ENCODE data around the gene SLC22A5.
"Not testable (repeated sequence)": the region's sequence is repeated elsewhere in the genome, so short reads cannot be mapped to it uniquely, and the experiment has no call there.

The SLC22A5 gene

DNA sequence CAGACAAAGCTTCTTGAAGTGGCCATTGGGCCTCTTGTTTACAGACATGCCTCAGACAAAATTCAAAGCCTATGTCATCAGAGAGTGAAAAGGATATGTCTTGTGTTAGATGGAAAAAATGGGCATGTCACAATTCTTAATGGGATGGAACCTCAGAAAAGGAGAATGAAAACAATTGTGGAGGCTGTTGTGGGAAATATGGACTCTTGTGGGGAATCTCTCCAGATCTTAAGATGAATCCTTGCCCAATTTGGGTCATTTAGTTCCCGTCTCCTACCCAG is 19.5 kb downstream of the SLC22A5 start:
- no peak for DNase-seq

DNA sequence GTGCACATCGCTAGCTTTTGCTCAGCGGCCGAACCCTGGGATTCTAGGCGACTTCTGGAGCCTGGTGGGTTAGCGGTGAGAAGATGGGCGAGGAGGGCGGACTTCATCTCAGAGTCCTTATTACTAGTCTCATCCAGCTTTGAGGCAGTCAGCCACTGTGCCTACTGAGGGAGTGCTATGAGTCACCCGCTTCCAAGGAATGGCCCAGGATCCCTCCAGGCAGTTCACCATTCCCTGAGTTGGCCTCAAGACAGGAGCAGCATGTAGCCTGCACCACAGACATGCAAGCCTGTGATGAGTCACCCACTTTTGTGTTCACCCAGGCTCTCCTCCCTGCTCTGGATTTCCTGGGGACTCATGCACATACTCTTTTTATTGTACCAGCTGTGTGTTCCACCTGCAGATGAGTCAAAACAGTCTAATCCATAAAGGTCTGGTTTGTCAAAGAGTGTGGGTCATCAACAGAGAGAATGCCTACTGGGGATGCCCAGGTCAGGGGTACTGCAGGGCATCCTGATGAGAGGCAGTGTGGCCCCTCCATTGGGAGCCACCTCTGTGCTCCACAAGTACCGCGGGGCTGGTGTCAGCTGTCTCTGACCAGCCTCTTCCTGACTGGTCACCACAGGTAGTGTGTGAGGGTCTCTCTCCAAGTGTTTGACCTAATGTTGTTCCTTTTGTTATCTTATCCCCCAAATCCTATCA is 20.2 kb downstream of the SLC22A5 start:
- no peak for DNase-seq

DNA sequence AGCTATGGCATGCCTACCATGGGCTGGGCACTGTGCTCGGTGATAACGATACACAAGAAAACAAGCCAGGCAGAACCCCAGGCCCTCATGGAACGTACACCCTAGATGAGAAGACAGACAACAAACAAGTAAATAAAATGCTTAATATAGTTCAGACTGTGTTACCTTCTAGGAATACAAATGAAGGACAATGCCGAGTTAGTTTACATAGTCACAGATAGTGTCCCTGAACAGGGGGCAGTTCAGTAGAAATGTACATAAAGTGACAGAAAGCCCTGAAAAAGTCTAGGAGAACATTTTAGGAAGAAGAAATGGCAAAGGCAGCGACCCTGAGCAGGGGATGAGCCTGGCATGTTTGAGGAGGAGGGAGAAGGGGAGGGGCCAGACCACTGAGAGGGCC is 21.7 kb downstream of the SLC22A5 start:
- no peak for DNase-seq

DNA sequence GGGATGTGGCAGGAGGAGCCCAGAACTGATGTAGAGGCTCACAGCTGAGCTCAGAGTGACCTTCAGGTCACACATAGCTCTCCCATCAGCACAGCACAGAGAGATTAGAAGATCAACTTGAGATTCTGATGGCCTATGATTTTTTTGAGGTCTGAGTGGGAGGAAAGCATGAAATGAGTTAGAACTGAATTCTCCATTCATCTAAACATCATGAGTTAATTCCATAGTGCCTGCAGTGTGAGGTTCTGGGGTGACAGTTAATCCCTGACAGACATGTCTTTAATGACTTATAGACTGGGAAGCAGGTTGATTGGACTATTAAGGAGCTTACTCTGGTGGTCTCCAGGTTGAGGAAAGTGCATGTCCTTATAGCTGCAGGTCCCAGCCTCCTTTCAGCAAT is 22.4 kb downstream of the SLC22A5 start:
- no peak for DNase-seq

DNA sequence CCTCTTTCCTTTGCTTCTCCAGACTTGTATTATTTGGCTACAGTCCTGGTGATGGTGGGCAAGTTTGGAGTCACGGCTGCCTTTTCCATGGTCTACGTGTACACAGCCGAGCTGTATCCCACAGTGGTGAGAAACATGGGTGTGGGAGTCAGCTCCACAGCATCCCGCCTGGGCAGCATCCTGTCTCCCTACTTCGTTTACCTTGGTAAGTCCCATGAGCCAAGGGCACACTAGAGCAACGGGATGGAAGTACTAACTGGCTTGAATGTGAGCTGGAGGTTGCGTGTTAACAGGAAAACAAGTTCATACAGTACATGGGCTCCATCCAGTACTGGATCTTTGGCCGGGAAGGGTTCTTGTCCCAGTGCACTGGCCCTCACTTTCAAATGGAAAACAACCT is 22.9 kb downstream of the SLC22A5 start:
- DNase-seq, result no peak

DNA sequence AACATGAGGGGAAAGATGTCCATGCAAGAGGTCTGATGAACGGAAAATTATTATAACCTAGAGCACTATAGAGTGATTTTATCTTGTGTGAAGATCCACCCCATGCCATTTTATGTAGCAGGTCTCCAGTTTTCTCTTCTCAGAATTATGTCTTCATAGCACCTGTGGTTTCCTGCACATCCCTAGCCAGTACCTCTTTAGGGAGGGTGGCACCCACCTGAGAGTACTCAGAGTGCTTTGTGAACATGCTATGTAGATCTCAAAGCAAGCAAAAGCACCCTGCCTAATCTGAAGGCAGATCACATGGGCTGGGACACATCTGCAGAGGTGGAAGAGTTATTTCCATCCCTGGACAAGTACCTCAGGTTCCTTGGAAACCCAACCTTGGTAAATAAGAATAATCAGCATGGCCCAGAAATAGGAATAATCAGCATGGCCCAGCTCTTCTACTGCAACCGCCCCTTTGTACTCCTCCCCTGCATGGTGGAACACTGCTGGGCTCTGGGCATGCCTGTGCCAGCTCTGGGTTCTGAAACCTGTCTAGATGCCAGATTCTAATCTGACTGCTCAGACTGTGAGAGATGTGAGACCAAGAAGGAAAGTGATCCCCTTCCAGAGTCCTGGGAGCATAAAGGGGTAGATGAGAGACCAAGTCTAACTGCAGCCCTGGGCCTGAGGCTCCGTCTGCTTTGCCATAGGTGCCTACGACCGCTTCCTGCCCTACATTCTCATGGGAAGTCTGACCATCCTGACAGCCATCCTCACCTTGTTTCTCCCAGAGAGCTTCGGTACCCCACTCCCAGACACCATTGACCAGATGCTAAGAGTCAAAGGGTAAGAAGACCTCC is 23.7 kb downstream of the SLC22A5 start:
- no peak for DNase-seq

DNA sequence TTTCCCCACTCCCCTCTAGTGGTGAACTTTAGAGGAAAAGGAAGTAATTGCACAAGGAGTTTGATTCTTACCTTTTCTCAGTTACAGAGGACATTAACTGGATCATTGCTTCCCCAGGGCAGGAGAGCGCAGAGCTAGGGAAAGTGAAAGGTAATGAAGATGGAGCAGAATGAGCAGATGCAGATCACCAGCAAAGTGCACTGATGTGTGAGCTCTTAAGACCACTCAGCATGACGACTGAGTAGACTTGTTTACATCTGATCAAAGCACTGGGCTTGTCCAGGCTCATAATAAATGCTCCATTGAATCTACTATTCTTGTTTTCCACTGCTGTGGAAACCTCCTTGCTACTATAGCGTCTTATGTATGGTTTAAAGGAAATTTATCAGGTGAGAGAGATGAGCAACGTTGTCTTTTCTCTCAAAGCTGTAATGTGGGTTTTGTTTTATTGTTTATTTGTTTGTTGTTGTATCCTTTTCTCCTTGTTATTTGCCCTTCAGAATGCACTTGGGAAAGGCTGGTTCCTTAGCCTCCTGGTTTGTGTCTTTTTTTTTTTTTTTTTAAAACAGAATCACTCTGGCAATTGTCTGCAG is 25.3 kb downstream of the SLC22A5 start:
- DNase-seq, result no peak

DNA sequence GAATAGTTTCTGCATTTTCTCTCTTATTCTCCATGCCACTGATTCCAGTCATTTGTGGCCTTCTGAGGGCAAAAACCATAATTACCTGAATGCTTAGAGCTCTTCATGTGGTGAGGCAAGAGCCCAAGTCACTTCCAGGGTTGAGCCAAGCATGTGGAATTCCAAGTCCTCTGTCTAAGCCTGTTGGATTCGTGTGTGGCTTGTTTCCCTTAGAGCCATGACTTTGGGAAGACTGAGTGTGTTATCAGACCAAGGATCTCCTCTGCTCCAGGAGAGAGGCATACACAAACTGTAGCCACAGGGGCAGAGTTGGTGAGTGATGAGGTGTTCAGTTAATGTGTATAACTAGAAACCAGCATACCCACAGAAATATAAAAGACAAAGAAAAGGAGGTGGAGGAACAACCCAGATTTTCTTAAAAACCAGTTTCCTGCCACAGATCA is 27.1 kb downstream of the SLC22A5 start:
- no peak for DNase-seq

DNA sequence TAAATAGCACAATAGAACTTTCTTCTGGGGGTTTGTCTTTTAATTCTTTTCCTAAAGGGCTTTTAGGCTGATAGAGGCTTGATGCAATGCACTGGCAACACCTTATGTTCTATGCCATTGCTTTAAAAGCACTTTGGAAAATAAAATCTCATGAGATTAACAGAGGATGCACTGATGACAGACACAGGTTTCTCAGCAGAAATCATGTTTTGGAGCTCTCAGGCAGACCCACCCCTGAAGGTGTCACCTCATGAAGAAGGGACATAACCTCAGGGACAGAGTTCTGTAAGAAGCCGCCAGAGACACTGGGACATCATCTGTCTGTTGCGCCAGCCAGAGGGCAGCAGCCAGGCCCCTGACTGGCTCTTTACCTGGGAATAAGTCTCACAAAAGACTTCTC is 27.7 kb downstream of the SLC22A5 start:
- DNase-seq, result no peak

DNA sequence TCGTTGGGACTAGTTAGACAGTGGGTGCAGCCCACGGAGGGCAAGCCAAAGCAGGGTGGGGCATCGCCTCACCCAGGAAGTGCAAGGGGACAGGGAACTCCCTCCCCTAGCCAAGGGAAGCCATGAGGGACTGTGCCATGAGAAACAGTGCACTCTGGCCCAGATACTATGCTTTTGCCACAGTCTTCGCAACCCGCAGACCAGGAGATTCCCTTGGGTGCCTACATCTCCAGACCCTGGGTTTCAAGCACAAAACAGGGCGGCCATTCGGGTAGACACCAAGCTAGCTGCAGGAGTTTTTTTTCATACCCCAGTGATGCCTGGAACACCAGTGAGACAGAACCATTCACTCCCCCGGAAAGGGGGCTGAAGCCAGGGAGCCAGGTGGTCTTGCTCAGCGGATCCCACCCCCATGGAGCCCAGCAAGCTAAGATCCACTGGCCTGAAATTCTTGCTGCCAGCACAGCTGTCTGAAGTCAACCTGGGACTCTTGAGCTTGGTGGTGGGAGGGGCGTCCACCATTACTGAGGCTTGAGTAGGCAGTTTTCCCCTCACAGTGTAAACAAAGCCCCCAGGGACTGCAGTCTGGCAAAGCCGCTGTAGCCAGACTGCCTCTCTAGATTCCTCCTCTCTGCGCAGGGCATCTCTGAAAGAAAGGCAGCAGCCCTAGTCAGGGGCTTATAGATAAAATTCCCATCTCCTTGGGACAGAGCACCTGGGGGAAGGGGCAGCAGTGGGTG is 28.6 kb downstream of the SLC22A5 start:
- not testable (repeated sequence) for DNase-seq

DNA sequence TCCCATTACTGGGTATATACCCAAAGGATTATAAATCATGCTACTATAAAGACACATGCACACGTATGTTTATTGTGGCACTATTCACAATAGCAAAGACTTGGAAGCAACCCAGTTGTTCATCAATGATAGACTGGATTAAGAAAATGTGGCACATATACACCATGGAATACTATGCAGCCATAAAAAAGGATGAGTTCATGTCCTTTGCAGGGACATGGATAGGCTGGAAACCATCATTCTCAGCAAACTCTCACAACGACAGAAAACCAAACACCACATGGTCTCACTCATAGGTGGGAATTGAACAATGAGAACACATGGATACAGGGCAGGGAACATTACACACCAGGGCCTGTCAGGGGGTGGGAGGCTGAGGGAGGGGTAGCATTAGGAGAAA is 34.5 kb downstream of the SLC22A5 start:
- not testable (repeated sequence) for DNase-seq

DNA sequence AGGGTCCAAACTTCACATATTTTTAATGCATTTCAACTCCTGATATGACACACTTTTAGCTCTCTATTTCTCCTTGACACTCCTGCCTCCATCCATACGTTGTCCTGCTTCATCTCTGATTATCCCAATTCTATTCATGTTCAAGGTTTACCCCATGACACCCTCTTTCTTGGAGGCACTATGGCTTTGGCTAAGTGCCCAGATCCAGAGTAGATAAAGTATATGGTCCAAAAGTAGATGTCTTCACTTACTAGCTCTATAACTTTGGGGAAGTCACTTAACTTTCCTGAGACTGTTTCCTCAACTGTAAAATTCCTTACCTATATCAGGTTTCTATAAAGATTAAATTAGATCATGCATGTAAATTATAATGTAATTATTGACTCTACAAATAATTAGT is 36.1 kb downstream of the SLC22A5 start:
- no peak for DNase-seq

DNA sequence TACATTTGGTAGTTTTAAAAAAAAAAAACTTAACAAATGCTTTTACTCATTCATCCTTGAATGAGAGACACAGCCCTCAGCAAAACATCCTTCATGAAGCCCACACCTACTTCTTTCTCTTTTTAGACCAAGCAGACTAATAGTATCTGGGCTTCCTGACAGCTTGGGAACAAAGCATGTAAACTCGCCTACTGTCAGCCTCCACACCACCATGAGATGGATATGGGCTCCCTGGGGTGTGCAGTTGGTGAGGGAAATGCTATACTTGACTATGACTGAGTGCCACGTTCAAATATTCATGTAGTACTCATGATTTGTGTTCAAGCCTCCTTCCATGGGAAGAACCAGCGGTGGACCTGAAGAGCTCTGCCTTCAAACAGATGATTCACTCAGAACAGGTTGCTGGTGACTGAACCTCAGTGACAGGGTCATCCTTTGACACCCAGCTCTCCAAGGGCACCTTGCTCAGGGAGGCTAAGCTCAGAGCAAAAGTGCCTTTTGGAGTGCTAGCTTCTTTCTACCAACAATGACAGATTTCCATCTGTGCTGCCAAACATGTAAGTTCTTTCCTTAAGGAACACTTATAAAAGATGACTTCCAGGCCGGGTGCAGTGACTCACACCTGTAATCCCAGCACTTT is 36.8 kb downstream of the SLC22A5 start:
- no peak for DNase-seq

DNA sequence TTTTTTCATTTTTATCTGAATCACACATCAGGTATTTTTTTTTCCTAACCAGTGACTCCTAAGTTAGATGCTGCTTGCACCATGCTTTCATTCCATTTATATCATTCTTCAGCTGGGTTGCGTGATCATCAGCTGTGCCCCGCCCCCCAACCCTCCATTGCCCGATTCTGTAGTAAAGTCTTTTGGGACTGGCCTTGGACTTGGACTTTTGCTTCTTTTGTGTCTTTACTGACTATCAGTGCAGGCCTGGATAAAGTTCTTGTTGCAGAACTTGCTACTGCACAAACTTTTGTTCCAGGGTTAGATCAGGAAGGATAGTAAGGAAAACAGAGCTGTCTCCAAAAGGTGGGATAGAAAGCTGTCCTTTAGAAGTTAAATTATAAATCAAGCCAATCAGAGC is 38.5 kb downstream of the SLC22A5 start:
- DNase-seq, result no peak

DNA sequence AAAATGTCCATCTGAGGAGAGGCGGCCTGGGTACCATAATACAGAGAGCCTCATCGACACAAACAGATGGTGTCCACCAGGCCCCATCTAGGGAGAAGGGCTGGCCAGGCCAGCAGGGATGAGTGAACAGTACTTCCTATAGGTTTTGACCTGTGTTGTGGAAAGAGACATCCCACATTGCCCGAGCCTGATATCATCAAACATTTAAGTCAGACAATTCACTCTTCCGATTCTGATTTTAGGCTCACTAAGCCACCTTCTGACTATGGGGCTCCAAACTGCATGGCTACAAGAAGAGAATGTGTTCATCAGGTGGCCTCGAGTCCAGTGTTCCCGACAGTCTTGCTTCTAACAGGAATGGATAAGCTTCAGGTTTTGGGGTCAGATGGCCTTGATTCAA is 38.9 kb downstream of the SLC22A5 start:
- no peak for DNase-seq

DNA sequence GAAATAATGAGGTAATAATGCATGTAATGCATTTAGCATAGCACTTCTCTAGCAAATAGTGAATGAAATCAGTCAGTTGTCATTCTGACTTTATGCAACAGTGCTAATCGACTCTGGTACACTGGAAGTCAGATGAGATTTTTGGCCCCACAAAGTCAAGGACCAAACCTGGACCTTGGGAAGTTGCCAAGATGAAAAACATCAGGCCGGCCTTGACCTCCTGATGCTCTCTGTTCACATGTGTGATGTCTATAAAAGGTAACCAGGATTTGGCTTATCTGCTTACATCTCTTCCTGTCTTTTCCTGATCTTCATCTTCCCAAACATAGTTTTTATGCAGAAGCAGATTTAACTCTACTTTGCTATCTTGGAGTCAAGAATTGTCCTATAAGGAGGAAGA is 39.5 kb downstream of the SLC22A5 start:
- no peak for DNase-seq

DNA sequence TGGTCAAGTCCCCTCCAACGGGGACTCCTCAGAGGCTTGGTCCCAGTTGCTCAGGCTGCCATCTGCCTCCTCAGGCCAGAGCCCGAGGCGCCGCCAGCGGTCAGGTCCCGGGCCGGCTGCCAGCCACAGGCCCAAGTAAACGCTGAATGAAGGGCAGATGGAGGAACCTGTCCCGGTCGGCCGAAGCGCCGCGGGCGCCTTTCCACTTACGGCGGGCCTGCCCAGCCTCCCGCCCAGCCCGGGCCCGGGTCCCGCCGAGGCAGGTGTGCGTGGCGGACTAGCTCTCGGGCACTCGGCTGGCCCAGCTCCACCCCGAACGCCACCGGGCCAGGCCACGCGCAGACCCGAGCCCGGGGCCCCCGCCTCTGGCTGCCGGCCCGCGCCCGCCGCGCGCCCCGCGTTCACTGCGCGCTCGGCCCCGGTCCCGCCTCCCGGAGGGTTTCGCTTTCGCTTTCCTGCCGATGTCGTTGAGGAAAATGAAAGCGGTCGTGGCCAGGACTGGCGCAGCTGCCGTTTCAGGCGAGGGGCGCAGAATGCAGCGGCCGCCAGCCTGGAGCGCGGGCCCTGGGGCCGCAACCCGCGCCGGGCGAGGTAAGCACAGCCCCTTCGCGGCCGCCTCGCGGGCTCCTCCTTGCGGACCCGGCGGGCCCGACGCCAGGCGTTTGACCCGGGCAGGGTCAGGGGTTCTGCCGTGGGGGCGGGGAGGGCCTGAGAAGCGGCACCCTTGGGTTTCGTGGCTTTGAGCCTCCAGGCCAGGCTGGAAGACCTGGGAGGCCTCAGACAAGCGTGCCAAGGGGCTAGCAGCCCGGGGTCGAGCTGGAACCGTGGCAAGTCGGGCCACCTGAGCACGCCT is 41.2 kb downstream of the SLC22A5 start:
- peak; percentile 85 for DNase-seq

DNA sequence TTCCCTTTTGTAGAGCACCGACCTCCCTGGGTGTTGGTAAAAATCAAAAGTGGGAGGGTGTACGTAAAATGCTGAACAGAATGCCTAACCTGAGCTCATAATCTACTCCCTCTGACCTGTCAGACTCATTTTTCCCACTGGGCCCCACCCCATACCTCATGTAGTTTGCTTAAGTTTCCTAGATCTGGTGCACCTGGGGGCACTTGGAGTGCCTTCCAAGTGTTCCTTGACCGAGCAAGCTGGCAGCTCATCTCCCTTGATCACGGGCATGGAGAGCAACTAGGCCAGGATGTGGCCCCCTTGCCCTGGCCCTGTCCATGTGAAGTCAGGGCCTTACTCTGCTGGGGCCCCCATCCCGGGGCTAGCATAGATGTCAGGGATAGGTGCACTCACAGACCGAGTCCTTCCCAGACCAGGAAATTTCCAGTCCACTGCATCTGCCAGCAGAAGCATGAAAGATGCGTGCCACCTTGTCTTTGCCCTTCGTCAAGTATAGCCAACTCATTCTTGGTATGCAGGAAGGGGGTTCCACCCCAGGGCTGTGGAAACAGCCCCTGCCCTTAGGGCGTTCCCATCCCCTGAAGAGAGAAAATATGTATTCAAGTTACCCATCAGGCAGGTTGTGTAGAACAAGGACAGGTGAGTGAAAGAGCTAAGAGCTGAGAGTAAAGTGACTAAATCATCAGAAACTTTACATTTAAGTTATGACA is 41.9 kb downstream of the SLC22A5 start:
- peak; percentile 32 for DNase-seq

DNA sequence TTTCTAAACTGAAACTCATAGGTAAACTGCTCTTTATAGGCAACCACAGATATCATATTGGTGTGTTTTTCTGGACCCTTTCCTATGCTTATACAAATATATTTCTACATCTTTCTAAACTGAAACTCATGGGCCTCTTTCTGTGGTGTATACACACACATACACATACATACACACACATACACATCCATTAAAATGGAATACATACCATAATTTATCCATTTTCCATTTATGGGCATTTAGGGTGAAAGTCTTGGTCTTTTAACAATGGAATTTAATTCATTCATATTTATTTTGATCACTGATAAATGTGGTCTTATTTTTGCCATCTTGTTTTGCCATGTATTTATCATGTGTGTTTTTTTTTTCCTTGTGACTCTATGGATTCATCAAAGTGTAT is 44.1 kb downstream of the SLC22A5 start:
- no peak for DNase-seq

DNA sequence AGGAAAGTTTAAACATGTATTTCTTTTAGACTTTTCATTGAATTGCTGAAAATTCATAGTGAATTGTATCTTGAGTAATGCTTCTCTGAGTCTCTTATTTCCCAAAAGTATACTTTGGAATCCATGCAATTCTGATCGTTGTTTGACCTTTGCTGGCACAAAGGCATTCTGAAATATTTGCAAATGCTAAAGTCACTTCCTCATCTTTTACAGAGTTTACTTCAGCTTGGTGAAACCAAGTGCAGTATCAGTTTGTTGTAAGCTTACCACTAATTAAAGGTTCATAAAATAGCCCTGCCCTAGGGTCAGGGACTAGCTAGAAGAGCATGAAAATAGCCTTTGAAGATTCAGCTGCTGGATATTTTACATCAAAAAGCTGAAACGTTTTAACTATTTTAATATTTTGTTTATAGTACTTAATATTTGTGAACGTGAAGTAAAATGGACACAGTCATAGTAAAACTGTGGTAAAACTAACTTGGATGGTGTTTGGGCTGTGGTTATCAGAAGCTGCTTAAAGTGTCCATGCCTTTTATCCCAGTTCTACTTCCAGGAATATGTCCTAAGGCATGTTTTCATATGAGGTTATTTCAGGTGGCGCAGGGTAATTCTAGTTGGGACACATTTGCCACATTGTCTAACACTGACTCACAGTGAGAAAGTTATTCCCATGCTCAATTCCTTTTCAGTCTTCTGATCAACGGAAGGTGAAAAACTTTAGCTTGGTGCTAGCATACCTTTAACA is 45.3 kb downstream of the SLC22A5 start:
- DNase-seq, result no peak

DNA sequence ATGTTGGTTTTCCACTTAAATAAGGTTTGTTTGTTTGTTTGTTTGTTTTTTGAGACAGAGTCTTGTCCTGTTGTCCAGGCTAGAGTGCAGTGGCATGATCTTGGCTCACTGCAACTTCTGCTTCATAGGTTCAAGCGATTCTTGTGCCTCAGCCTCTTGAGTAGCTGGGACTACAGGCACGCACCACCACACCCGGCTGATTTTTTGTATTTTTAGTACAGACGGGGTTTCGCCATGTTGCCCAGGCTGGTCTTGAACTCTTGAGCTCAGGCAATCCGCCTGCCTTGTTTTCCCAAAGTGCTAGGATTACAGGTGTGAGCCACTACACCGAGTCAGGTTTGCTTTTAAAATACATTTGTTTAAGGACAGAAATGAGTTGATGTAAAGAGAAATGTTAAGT is 46.0 kb downstream of the SLC22A5 start:
- DNase-seq, result not testable (repeated sequence)

Data from stimulated activated naive CD4-positive, alpha-beta T cell treated with Interleukin-2 at 50 U/mL for 16 hours (primary cell).